SKM-1 treated with dmso at 0.1 percent for 144 hours (cell line): ENCODE data around the gene GSG1L.
"Not testable (repeated sequence)": the region's sequence is repeated elsewhere in the genome, so short reads cannot be mapped to it uniquely, and the experiment has no call there.

Source experiments
- DNase-seq: peaks from one replicate; lab custom pipeline; 2025; ENCODE audit not compliant: unreplicated experiment; lab: John Stamatoyannopoulos, UW

GSG1L gene

DNA sequence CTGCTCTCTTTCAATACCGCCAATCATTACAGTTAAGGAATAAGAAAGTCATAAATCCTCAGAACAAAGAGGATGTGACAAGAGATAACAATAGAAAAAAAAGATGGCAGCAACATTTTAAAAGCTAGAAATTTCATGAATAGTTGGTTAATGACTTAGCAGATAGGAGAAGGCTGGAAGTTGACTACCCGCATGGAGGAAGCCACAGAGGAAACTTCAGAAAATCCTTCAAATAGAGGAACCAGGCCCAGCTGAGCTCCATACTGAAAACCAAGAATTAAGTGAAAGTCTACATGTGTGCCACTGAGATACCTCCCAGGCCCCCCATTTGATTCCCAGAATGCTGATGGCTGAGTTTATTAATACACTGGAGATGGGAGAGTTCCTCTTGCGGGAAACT, 109.3 kb downstream of the GSG1L start:
- DNase-seq: no peak

GRCh38 chr16:27952811-27953210, 110.7 kb downstream of the GSG1L start:
- no peak for DNase-seq

- no peak for DNase-seq
Measured at GRCh38 chr16:27951489-27952120, 111.9 kb downstream of the GSG1L start.

DNA sequence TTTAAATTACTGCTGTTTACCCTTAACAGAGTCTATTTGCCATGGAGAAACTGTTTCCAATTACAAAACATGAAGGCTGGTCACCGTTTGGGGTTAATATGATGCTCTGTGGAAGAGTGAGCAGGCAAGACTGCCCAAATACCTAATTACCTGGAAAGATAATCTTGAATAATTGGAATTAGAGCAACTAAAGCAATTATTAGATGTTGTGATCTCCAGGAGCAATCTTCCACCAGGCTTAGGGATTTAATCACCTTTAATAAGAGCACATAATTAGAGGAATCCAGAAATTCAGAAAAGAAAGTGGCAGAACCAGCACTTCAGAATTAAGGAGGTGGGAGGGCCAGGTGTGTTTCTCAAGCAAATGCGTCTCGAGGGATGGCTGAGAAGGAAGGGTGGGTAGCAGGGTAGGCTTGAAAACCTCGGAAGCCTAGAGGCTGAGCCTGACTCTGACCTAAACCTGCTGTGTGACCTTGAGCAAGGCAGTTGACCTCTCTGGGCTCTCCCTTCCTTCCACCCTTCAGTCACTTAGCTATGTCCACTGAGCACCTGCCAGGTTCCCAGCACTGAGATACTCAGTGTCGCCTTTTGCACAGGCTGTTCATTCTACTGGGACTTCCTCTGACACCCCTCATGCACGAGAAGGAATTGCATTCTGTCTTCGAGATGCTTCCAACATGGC, 113.2 kb downstream of the GSG1L start:
- DNase-seq: no peak

DNA sequence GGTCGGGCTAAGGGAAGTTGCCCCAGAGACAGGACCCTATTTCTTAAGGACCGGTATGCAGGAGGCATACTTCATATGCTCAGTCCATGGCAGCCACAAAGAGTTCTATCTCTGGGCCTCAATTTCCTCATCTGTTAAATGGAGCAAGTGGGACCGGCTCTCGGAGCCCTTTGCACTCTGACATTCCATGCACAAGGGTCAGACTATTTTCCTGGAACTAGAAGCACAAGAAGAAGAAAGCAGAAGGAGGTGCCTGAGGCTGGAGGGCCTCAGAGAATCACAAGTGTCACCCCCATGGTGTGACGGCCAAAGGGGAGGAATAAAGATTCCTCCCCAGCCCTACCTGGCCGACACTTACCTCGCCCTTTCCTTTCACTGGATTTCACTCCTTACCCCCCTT, 115.8 kb downstream of the GSG1L start:
- no peak for DNase-seq

- DNase-seq: no peak
Measured at GRCh38 chr16:27945233-27945973, 118.1 kb downstream of the GSG1L start.

DNA sequence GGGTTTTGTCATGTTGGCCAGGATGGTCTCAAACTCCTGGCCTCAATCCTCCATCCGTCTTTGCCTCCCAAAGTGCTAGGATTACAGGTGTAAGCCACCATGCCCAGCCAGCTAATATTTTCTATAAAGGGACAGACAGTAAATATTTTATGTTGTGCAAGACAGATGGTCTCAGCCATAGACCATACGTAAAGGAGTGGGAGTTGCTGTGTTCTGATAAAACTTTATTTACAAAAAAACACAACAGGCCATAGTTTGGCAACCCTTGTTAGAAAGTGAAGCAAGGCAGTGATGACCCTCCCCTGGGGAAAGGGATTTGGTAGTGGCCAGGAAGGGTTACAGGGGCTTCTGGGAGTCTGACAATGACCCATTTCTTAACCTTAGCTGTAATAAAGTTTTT, 119.7 kb downstream of the GSG1L start:
- no peak for DNase-seq

DNA sequence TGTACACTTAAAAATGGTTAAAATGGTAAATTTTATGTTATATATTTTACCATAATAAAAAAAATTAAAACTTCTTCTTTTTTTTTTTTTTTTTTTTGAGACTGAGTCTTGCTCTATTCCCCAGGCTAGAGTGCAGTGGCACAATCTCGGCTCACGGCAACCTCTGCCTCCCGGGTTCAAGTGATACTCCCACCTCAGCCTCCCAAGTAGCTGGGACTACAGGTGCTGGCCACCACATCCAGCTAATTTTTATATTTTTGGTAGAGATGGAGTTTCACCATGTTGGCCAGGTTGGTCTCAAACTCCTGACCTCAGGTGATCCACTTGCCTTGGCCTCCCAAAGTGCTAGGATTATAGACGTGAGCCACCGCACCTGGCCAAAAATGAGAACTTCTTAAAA, 121.4 kb downstream of the GSG1L start:
- not testable (repeated sequence) for DNase-seq

DNA sequence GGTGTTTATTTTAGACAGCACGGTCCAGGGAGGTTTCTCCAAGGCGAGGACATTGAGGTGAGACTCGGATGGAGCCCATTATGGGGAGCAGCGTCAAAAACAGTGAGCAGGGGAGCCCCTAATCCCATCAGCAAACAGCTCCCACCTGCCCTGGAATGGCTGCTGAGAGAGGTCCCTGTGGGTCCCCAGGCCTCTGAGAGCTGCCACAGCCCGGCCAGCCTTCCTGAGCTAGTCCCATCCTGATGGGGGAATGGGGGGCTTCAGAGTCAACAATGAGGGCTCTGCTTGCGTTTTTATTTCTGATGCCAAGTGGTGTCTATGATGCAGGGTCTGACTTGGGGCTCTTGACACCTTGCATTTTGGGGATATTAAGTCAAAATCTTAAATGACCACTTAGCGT, 128.4 kb downstream of the GSG1L start:
- DNase-seq: no peak

GRCh38 chr16:27932542-27933135, 130.9 kb downstream of the GSG1L start:
- DNase-seq: no peak

GRCh38 chr16:27929818-27930217, 133.7 kb downstream of the GSG1L start:
- no peak for DNase-seq

GRCh38 chr16:27928542-27928941, 135.0 kb downstream of the GSG1L start:
- DNase-seq: no peak

DNA sequence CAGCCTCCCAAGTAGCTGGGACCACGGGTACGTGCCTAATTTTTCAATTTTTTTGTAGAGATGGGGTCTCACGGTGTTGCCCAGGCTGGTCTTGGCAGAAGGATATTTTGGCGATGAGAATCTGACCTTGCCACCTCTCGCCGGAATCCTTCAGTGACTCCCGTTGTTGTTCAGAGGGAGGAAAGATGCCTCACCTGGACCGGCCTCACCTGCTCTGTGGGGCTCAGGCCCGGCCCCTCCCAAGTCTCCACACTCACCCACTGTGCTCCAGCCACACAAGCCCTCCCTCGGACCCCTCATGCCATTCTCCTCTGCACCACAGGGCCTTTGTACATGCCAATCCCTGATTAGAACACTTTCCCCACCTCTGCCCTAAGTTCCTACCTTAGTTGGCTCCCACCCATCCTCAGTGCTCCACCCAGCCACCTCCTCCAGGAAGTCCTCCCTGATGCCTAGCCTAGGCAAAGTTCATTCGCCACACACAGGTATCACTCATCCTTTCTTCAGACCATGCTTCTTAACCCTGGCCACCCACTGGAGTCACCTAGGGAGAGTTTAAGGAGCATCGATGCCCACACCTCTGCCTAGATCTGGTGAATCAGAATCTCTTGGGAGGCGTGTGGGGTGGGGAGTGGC, 136.1 kb downstream of the GSG1L start:
- DNase-seq: no peak

DNA sequence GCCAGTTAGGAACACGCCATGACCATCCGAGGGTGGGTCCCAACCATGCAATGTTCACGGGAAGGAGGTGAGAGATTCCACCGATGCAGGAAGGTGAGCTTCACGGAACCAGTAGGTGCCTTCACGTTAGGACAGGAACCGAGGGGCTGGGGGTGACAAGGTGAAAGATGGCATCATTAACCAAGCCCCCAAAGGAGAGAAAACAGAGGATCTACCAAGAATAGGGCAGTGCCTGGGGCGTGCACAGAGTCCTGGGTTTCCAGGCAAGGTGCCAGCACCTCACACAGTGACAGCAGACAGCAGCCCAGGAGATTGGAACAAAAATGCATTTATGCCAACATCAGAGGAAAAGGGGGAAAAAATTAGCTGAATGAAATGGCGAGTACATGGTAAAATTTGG, 137.9 kb downstream of the GSG1L start:
- no peak for DNase-seq

DNA sequence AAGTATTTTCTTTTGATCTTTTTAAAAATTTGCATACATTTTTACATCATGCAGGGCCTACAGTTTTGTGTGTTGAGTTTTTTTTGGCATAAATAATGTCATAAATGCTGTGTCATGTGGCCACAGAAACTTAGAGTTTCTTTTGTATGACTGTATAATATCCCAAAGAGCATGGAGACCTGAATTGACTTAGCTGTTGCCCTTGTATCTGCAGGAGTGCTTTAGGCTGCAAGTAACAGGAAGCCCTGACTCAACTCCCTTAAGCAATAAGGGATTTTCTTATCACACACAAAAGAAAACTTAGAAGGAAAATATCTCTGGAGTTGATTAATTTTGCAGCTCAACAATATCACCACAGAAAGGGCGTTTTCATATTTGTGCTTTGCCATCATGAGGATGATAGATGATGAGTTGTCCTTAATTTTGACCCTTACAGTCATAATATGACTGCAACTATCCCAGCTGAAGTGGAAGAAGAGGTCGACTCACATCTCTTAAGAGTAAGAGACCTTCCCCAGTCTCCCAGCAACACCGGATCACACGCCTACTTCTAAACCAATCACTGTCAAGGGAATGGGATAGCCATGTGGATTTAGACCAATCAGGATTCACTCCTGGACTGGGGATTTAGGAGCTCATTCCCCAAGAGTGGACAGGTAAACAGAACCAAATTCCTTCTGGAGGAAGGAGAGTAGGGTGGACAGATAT, 138.9 kb downstream of the GSG1L start:
- no peak for DNase-seq

- no peak for DNase-seq
Measured at GRCh38 chr16:27923751-27924150, 139.8 kb downstream of the GSG1L start.

GRCh38 chr16:27922433-27922832, 141.1 kb downstream of the GSG1L start:
- no peak for DNase-seq

DNA sequence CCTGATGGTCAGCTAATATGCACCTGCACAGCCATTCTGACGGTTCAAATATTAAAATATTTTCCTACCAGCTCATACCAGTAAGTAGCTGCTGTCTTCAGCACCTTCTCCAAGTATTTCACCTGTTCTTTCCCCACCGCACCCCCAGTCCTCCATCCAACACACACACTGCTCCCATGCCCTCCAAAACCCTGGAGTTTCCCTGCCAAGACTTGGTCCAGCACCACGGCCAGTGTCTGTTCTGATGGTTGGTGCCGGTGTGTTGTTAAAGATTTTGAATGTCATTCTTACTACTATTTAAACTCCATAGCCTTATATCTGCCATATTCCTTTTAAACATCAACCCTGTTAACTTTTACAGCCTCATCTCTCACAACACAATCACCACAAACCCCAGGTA, 142.4 kb downstream of the GSG1L start:
- DNase-seq: no peak

DNA sequence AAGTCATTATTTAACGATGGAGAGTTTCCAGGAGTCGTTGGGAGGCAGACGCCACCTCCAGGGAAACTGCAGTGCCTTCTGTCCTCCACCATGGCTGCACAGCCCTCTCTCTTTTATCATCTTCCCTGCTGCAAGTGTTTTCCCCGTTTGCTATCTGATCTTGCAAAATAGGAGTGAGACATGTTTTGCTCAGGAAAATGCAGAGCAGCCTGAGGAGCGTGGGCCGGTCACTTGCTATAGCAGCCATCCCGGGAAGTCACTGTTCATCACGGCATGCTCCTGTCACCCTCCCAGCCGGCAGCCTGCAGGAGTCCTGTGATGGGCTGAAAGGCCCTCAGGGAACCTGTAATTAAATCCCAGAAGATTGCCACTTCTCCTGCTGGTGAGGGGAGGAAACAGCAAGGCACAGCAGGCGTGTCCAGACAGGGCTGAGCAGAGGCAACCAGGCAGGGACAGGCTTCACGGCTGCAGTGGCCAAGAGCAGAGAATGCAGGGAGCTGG, 143.1 kb downstream of the GSG1L start:
- no peak for DNase-seq

- no peak for DNase-seq
Measured at GRCh38 chr16:27918755-27919154, 144.8 kb downstream of the GSG1L start.

GRCh38 chr16:27917949-27918348, 145.6 kb downstream of the GSG1L start:
- no peak for DNase-seq
